Pulmonary artery endothelial cell (primary cell): Measurements from ENCODE around the gene CDH23. TPM values are rescaled to one million over a fixed set of nuclear protein-coding genes. Genes with fewer than 3 reads are reported as not detected.

ENCODE experiments used
- DNase-seq: peaks from one replicate; pipeline ENCODE4 v3.0.0-alpha.2; 2011; ENCODE audit warnings: low read depth, low spot score
- total RNA-seq: library from RNA; depleted of rRNA; stranded (reverse); fragments of >200 nt; gene quantifications from 2 replicates; pipeline ENCODE4 v1.2.3, GENCODE V29; 2014

Gene CDH23
- total RNA-seq, 1 donor from 2014 or later, result 0.07 TPM

- DNase-seq, result no peak
Measured at GRCh38 chr10:71392791-71393781, 3.6 kb upstream of the CDH23 start.

GRCh38 chr10:71393841-71394475, 2.8 kb upstream of the CDH23 start:
- DNase-seq, result no peak

- DNase-seq, result no peak
Measured at GRCh38 chr10:71394926-71395562, 1.7 kb upstream of the CDH23 start.

- DNase-seq, result no peak
Measured at GRCh38 chr10:71395621-71396020, 1.1 kb upstream of the CDH23 start.

- no peak for DNase-seq
Measured at GRCh38 chr10:71396084-71396710, 523 bp upstream of the CDH23 start.

GRCh38 chr10:71397296-71398212, 834 bp downstream of the CDH23 start:
- no peak for DNase-seq

- DNase-seq, result no peak
Measured at GRCh38 chr10:71398976-71399375, 2.3 kb downstream of the CDH23 start.

- DNase-seq, result no peak
Measured at GRCh38 chr10:71399946-71400345, 3.2 kb downstream of the CDH23 start.

GRCh38 chr10:71401056-71401455, 4.3 kb downstream of the CDH23 start:
- DNase-seq, result no peak

- DNase-seq, result no peak
Measured at GRCh38 chr10:71402005-71402404, 5.3 kb downstream of the CDH23 start.

- no peak for DNase-seq
Measured at GRCh38 chr10:71404503-71405295, 8.0 kb downstream of the CDH23 start.

- DNase-seq, result no peak
Measured at GRCh38 chr10:71406878-71407277, 10.2 kb downstream of the CDH23 start.

- DNase-seq, result no peak
Measured at GRCh38 chr10:71408436-71409225, 11.9 kb downstream of the CDH23 start.

- DNase-seq, result no peak
Measured at GRCh38 chr10:71409516-71410104, 12.9 kb downstream of the CDH23 start.

- DNase-seq, result no peak
Measured at GRCh38 chr10:71413581-71413980, 16.9 kb downstream of the CDH23 start.

- DNase-seq, result no peak
Measured at GRCh38 chr10:71414359-71414758, 17.6 kb downstream of the CDH23 start.

- no peak for DNase-seq
Measured at GRCh38 chr10:71419002-71419540, 22.4 kb downstream of the CDH23 start.

GRCh38 chr10:71419750-71420149, 23.0 kb downstream of the CDH23 start:
- no peak for DNase-seq
